Ascending aorta (tissue), 2 donors: ENCODE measurements around the gene FAM3D. TPM values are rescaled to one million over a fixed set of nuclear protein-coding genes. Genes with fewer than 3 reads are reported as not detected.

ENCODE experiments used
- DNase-seq, 2 donors: peaks; one replicate each; pipeline ENCODE4 v3.0.0-alpha.2; 2019; ENCODE audit warnings: low spot score in 2 of 2
- H3K27ac ChIP-seq, 2 donors: fragments of 200-600 bp; sonication (generic); one replicate each; pipeline ENCODE4 v1.5.1; 2016 to 2017; ENCODE audit warnings: mild to moderate bottlenecking in 1 of 2
- H3K27me3 ChIP-seq: fragments of 200-600 bp; sonication (generic); one replicate; pipeline ENCODE4 v1.5.1; 2017
- H3K36me3 ChIP-seq, 2 donors: fragments of 200-600 bp; sonication (generic); one replicate each; pipeline ENCODE4 v1.5.1; 2016
- H3K4me1 ChIP-seq, 2 donors: fragments of 200-600 bp; sonication (generic); one replicate each; pipeline ENCODE4 v1.5.1; 2016 to 2017; ENCODE audit warnings: mild to moderate bottlenecking in 1 of 2
- H3K4me3 ChIP-seq, 2 donors: fragments of 200-600 bp; sonication (generic); one replicate each; pipeline ENCODE4 v1.5.1; 2016 to 2017; ENCODE audit warnings: mild to moderate bottlenecking in 1 of 2
- H3K9me3 ChIP-seq, 2 donors: fragments of 200-600 bp; sonication (generic); one replicate each; pipeline ENCODE4 v1.5.1; 2016
- CTCF ChIP-seq, 3 experiments: fragments of 200-600 bp in 2 of 3; fragments of 450-650 bp in 1 of 3; sonication (generic) in 2 of 3; IDR thresholded peaks; one replicate each; pipeline ENCODE4 v1.5.1; 2016 to 2019; ENCODE audit warnings: antibody characterized with exemption in 3 of 3, mild to moderate bottlenecking in 1 of 3, moderate library complexity in 1 of 3
- intact Hi-C: fragments of 100-400 bp; cut with DNase I; formaldehyde crosslinking; loops from one replicate; pipeline ENCODE4 v1.15.1; 2023
- total RNA-seq: library from RNA; depleted of rRNA; stranded (reverse); fragments of >200 nt; gene quantifications from one replicate; pipeline ENCODE4 v1.1.0, GENCODE V29; 2016

FAM3D gene
- total RNA-seq, 1 donor from 2014 or later: not detected

DNA sequence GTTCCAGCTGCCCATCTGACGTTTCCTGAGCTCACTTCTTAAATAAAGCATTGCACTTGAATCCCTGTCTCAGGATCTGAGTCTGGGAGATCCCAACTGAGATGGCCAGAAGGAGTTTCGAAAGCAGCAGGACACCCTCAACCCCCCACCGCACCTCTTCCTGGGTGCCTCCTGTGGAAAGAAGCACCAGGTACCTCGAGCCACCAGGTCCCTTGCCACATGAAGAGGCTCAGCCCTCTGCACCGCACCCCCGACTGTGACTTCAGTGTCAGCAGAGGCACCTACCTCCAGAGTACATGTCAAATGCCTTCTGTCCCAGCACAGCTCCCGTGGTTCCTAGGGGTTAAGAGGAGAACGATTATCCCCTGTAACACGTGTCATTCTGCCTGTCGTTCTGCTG lies 26.7 kb downstream of the FAM3D start:
- intact Hi-C loops: no loop called here

DNA sequence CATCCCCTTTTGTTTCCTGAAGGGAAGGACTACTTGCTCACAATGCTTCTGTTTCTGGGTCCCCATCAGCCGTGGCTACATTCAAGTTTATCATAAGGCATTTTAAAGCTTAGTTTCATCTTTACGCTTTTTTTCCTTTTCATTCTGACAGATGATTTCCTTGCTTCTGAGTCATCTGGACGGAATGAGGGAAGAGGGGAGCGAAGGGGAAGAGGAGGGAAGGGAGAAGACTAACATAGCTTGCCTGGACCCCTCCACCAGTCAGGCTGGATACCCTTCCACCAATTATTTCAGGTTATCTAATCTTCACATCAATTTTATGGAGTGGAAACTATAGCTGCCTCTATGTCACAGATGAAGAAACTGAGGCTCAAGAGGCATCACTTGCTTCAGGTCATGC lies 27.6 kb downstream of the FAM3D start:
- no peak for TF ChIP-seq CTCF (IDR thresholded peaks at IDR 0.05)
- Histone ChIP-seq H3K36me3 (no peaks in the 10 kb centered on the region), H3K27me3 (no peaks in the 10 kb centered on the region), H3K27ac (no peak overlapping the region), H3K9me3 (no peaks in the 10 kb centered on the region), H3K4me1 (no peaks in the 10 kb centered on the region), H3K4me3 (no peak overlapping the region)
- no peak for DNase-seq
- intact Hi-C loops: no loop called here

More for the DNA sequence above, 26.7 kb downstream of the FAM3D start:
- H3K9me3 ChIP-seq: no peaks in the 10 kb centered on the region
- no peaks in the 10 kb centered on the region for H3K36me3 ChIP-seq
- H3K27ac ChIP-seq: no peak overlapping the region
- H3K4me3 ChIP-seq: no peak overlapping the region
- no peak for TF ChIP-seq CTCF (IDR thresholded peaks at IDR 0.05)
- no peaks in the 10 kb centered on the region for H3K4me1 ChIP-seq
- no peak for DNase-seq
- no peaks in the 10 kb centered on the region for H3K27me3 ChIP-seq

DNA sequence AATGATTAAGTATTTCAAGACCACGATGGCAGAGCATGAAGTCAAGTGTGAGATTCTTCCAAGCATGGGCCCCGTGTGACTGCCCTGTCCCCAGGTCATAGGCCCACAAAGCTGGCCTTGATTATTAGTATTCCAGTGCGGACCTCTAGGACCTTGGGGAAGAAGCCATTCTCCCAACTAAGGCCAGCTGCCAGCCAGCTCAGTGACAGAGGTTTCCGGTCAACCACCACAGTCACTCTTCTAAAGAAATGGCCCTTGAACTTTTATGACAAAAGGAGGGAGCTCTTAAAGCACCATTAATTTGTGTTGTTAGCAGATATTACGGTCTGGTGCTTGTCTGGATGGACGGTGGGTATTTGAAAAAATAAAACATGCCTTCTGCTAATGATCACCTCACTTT lies 28.0 kb downstream of the FAM3D start:
- H3K4me3 ChIP-seq: no peak overlapping the region
- H3K27me3 ChIP-seq: no peaks in the 10 kb centered on the region
- intact Hi-C loops: no loop called here
- no peaks in the 10 kb centered on the region for H3K36me3 ChIP-seq
- TF ChIP-seq CTCF (IDR thresholded peaks at IDR 0.05): no peak
- H3K4me1 ChIP-seq: no peaks in the 10 kb centered on the region
- H3K27ac ChIP-seq: no peak overlapping the region
- no peaks in the 10 kb centered on the region for H3K9me3 ChIP-seq
- no peak for DNase-seq

- Histone ChIP-seq H3K4me1 (no peaks in the 10 kb centered on the region), H3K36me3 (no peaks in the 10 kb centered on the region), H3K27ac (no peak overlapping the region), H3K4me3 (no peak overlapping the region), H3K27me3 (no peaks in the 10 kb centered on the region), H3K9me3 (no peaks in the 10 kb centered on the region)
- TF ChIP-seq CTCF (IDR thresholded peaks at IDR 0.05): no peak
- DNase-seq: no peak
- intact Hi-C loops: no loop called here
These were observed 29.1 kb downstream of the FAM3D start for GRCh38 chr3:58637509-58637908.

- TF ChIP-seq CTCF (IDR thresholded peaks at IDR 0.05): no peak
- intact Hi-C loops: no loop called here
- Histone ChIP-seq H3K36me3 (no peaks in the 10 kb centered on the region), H3K4me1 (no peaks in the 10 kb centered on the region), H3K27ac (no peak overlapping the region), H3K9me3 (no peaks in the 10 kb centered on the region), H3K27me3 (no peaks in the 10 kb centered on the region), H3K4me3 (no peak overlapping the region)
- no peak for DNase-seq
These were observed 30.9 kb downstream of the FAM3D start for GRCh38 chr3:58635371-58636285.
